GM19438 (cell line): ENCODE data around the gene CHPF2.

Experiments
- ATAC-seq: cut with Tn5 transposase; IDR thresholded peaks from one replicate; pipeline ENCODE4 v1.9.1; 2021; ENCODE audit warnings: low read depth; ENCODE audit not compliant: unreplicated experiment

The CHPF2 gene

GRCh38 chr7:151232091-151232916 is at the start of gene CHPF2:
Gene CHPF2 (plus strand): TSS chr7:151232483. CDS start chr7:151234012, 1,529 bp downstream.
- ATAC-seq, result peak; percentile 94

GRCh38 chr7:151185762-151186639 is 46.3 kb upstream of the CHPF2 start:
- no peak for ATAC-seq

DNA sequence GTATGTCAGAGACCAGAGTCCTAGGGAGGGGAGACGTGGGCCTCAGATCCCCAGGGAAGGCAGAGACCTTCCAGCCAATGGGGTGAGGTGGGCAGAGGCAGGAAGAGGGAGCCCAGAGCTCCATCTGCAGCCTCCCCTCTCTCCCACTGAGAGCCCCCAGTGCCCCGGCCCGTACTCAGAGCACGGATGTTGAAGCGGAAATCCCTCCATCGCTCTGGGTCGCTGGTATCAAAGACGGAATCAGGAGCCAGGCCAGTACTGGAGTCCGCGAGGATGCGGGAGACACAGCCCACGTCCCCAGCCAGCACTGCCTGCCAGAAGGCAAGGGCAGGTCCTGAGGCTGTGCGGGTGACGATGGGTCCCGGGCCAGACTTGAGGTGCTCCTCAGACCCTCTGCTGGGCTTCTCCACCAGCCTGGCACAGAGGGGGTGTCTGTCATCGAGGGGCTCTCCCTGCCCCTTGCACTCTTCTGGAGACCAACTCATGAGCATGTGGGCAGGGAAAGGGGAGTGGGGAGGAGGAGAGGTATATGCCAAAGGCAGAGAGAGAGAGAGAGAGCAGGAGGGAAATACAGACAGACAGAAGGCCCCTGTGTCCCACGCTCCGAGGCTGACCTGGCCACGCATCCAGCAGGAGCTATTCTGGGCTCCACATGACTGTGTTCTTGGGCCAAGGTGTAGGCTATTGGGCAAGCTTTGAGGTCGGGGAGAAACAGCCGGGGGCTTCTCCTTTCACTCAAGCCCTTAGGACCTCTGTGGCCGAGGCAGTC is 45.5 kb upstream of the CHPF2 start, which contains the start of gene ASB10:
Gene ASB10, minus strand, starts transcription at position 611 of the 769 bp plus-strand sequence. Its CDS starts 120 bp downstream, at position 491.
- no peak for ATAC-seq

- no peak for ATAC-seq
Measured at GRCh38 chr7:151187409-151188251, 44.7 kb upstream of the CHPF2 start.

DNA sequence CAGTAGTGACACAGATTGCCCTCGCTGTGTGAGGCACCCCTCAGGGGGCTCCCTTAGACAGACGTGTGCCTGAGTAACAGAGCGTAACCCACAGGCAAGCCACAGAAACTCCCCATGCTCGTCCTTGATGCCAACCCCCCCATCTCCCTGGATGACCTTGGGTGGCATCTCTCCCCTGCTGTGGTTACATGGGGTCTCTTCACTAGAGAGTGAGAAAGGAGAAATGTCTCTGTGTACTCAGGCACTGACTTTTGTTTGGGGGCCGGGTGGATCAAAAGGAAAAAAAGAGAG is 44.1 kb upstream of the CHPF2 start:
- no peak for ATAC-seq

- ATAC-seq, result no peak
Measured at GRCh38 chr7:151189038-151189437, 43.2 kb upstream of the CHPF2 start.

DNA sequence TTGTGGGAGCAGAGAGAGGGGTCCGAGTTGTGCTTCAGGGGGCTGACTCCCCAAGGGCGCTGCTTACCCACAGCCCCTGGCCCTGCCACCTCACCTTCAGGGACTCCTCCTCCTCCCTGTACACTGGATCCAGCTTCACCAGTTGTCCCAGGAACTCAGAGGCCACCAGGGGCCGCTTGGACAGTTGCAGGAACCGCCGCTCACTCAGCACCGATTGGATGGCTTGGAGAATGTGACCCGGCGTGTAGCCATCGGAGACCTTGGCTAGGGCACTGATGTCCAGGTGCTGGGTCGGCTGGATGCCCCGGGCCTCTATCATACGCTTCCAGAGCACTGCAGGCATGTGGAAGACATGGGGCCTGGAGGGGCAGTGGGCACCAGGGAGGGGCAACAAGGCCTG is 40.7 kb upstream of the CHPF2 start:
- no peak for ATAC-seq

GRCh38 chr7:151192002-151192539 is 40.2 kb upstream of the CHPF2 start:
- ATAC-seq, result no peak

DNA sequence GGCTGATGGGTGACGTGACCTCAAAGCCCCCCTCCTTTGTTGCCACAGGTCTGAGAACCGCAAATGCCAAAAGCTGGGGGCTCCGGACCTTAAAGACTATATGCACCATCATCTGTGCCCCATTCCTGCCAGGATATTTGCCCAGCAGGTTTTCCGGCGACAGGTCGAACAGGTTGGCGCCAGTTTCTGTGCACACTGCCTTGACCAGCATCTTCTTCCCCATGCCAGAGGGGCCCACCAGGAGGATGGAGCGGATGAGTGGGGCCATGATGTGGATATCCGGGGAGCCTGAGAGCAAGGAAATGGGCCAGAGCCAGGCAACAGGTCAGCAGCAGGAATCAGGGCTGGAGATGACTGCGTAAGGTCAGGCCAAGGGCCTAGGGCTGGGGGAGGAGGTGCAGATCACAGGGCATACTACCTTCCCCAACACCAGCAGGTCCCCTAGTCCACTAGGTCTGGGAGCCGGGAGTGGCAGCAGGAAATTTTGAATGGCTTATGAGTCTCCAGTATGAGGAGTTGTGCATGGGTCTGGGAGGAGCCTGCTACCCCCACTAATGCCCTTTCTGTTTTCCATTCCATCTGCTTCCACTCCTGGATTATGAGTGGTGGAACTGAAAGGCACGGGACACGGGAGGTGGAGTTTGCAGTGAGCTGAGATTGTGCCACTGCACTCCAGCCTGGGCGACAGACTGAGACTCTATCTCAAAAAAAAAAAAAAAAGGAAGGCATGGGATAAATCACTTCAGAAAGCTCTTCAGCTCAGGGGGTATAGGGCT is 38.9 kb upstream of the CHPF2 start:
- no peak for ATAC-seq

DNA sequence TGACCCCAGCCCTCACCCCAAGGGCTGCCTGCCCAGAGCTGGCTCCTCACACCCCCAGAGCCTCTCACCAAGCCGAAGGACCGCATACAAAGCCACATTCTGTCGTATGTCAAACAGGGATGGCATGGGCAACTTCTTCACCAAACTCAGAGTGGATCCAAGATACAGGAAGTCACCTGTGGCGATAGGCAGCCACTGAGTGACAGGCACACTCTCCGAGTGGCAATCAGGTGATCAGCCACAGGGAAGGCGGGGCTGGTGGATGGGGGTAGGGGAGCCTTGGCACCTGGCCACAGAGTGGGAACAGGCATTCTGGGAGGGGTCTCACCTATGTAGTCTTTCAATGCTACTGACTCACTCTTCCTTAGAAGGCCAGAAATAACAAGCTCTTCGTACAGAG is 38.1 kb upstream of the CHPF2 start:
- no peak for ATAC-seq

DNA sequence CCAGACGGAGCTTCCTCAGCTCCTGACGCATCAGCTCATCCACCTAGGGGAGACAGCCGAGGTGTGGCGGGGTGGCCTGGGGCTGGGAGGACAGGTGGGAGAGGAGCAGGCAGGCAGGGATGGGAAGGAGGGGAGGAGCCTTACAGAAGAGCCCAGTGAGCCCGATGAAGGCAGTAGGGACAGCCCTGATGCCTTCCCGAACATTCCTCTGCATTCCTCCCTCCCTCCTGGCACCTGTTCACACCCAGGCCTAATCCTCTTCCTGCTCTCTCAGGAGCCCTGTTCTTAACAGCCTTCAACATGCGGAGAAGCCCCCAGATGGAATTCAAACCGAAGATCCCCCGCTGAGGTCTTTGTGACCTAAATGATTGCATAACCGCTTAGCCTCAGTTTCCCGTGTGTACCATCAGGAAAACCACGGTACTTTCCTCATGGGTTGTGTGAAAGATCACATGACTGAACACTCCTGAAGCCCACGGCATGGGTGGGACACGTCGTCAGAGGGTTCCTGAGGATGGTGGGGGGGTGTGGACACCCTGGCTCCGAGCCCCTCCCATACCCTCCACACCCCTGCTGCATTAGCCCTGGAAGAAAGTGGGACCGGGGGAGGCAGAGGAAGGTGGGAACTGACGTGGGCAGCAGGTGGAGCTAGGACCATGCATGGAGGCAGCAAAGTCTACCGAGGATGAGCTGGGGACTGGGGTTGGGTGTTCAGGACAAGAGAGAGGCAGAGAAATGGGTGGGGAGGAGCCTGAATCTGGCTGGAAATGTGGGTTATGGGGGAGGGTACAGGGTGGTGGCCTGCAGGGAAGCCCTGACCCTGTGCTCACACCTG is 36.5 kb upstream of the CHPF2 start:
- no peak for ATAC-seq

DNA sequence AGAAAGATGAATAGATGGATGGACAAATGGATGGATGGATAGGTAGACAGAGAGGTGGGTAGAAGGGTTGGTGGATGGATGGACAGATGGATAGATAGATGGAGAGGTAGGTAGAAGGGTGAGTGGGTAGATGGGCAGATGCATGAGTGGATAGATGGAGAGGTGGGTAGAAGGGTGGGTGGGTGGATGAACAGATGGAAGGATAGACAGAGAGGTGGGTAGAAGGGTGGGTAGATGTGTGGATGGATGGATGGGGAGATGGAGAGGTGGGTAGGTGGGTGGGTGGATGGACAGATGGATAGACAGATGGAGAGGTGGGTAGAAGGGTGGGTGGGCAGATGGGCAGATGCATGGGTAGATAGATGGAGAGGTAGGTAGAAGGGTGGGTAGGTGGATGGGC is 34.4 kb upstream of the CHPF2 start:
- ATAC-seq, result no peak

DNA sequence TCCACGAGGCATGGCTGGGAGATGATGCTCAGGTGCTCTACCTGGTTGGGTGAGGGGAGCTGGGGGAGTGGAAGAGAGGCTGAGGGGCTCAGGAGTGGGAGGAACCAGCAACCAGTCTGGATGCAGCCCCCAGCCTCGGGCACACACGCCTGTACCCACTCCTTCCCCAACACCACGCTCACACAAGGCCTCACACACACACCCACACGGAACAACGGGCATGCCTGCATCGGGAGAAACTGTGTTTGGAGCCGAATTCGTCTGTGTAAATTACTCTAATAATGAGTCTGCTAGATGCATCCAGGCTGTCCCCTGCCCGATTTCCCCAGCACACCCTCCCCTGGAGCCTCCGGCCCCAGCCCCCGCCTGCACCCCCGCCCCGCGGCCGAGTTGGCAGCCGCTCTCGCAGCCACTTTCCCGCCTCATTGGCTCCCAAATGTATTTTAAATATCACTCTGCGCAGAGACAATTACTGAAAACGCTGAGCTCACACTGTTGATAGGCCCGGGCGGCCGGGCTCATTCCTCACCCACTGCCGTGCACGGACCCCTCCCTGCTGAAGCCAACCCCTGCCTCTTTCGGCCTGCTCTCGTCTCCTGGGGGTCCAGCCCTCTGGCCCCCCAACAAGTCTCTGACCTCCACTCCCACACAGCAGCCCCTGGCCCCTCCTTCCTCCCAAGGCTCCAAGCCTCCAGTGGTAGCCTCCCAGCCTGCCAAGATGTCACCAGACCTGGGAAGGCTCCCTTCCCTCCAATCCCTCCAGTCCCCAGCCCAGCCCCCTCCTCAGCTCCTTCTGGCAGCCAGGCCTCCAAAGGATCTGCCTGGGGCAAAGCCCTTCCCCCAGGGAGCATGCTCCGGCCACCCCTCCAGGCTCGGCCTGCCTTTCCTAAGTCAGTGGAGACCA is 33.1 kb upstream of the CHPF2 start:
- ATAC-seq, result no peak

DNA sequence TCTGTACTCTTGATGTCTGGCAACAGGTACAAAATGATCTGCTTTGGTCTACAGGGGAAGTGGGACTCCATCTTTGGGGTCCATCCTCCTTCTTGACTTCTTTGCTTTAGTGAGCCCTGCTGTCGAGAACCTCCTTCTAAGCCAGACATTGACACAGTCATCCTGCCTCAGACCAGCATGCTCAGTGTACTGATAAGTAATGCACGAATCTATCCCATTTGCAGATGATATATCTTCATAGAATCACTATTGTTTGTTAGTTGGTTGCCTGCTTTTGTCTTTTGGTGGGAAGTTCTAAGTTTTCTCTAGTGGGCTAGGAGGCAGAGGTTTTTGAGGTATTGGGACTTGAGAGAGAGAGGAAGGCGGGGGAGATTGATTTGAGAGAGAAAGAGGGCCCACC is 30.9 kb upstream of the CHPF2 start:
- ATAC-seq, result no peak

DNA sequence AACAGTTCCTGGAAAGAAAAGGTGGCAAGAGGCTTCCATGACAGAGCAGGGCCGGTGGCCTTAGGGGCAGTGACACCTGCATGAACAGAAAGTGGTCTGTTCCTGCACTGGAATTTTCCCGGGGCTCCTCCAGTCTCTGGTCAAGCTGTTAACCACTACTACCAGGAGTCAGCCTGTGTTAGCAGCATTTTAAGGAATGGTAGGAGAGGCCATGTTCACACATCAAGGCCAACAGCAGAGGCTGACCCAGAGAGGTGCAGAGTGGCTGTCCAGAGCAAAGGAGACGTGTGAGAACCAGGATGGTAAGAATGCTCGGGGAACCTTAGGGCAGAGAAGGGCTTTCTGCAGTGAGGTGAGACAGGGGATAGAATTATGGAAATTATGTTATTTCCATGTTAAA is 30.5 kb upstream of the CHPF2 start:
- ATAC-seq, result no peak

- ATAC-seq, result no peak
Measured at GRCh38 chr7:151202836-151203235, 29.4 kb upstream of the CHPF2 start.

GRCh38 chr7:151204383-151205032 is 27.8 kb upstream of the CHPF2 start:
- ATAC-seq, result no peak
